ENCODE results near the gene CCDC183. TPM values are rescaled to one million over a fixed set of nuclear protein-coding genes. Genes with fewer than 3 reads are reported as not detected.
A peak's percentile ranks its signal among the peaks of the same experiment; 100 is the strongest.
"Not testable (repeated sequence)": the region's sequence is repeated elsewhere in the genome, so short reads cannot be mapped to it uniquely, and the experiment has no call there.

Gene CCDC183
- total and polyA plus RNA-seq, 4 experiments from 2014 or later: 0.64 to 2.5 (median 1.6) TPM

DNA sequence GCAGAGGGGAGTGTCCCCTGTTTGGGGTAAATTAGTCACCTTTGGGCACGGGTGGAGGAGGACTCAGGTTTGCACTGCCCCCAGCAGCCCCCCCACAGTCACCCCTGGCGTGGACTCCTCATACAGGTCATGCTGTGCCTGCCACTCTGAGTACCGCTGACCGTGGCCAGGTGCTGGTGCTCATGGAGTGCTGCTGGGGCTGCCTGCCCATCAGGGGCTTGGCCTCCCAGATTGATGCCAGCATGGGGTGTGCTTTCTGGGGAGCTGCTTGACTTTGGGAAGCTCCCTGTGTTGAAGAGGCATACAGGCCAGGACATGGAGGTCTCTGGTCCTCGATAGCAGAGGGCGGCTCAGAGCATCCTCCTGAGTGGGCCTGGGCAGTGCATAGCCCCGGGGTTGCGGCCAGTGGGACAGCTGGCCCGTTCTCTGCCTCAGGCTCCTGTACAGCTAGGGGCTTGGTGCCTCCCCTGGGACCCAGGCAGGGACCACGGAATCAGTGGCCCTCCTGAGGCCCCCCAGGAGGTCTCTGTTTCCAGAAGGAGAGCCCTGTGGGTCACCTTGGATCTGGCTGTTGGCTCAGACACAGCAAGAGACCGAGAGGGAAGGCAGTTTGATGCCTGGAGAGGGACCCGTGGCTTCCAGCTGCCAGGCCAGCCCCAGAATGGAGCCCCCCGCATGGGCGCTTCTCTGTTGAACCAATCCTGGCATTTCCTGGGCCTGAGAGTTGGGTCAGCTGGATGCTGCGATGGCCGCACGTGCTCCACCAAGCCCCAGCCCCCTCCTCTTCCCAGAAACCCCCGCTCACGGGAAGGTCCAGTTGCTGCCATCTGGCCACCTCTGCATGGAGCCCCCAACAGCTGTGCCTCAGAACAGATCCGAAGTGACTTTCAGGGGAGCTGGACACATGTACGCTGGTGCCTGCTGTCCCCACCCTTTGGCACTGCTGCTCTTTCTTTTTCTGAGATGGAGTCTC, 40.1 kb downstream of the CCDC183 start:
- Mint-ChIP-seq H3K36me3 (peaks cover 5 to 18% of the 10 kb centered on the region in 2 donors), H3K27me3 (no peaks in the 10 kb centered on the region), H3K9me3 (no peaks in the 10 kb centered on the region), H3K4me1 (peaks cover 0 to 4% (median 0%) of the 10 kb centered on the region in 4 donors), H3K4me3 (no peak overlapping the region), H3K27ac (no peak overlapping the region)
- Histone ChIP-seq H3K9me3 (ENCODE audit: control insufficient read depth in 1 of 2, low read length in 2 of 2) (no peaks in the 10 kb centered on the region), H3K27ac (ENCODE audit: low read depth, low read length) (no peak overlapping the region), H3K36me3 (ENCODE audit: insufficient read depth, low read length) (peaks cover 3% of the 10 kb centered on the region), H3K4me3 (ENCODE audit: low read length in 2 of 2) (no peak overlapping the region), H3K27me3 (ENCODE audit: insufficient read depth, low read length) (no peaks in the 10 kb centered on the region), H3K4me1 (ENCODE audit: insufficient read depth, low read length) (no peaks in the 10 kb centered on the region)
- DNase-seq: peak in 1 of 5 donors; percentile 18
- ChIA-PET POLR2A (ENCODE audit: partially characterized antibody) (interaction anchor here (0.5 to 1.2 kb wide), 3 partner anchors 36 to 406 kb away, joined by 3 to 4 read pairs (median 3); no protein-coding TSS in a partner anchor), CTCF (ENCODE audit: partially characterized antibody) (no interaction called here)
- intact Hi-C loops (cut with micrococcal nuclease): no loop called here

GRCh38 chr9:136837146-136837855, 41.2 kb downstream of the CCDC183 start:
- Histone ChIP-seq H3K9me3 (ENCODE audit: control insufficient read depth in 1 of 2, low read length in 2 of 2) (no peaks in the 10 kb centered on the region), H3K27ac (ENCODE audit: low read depth, low read length) (no peak overlapping the region), H3K27me3 (ENCODE audit: insufficient read depth, low read length) (no peaks in the 10 kb centered on the region), H3K36me3 (ENCODE audit: insufficient read depth, low read length) (no peaks in the 10 kb centered on the region), H3K4me3 (ENCODE audit: low read length in 2 of 2) (no peak overlapping the region), H3K4me1 (ENCODE audit: insufficient read depth, low read length) (peaks cover 6% of the 10 kb centered on the region)
- DNase-seq: peak in 1 of 5 donors; percentile 18
- intact Hi-C loops (cut with micrococcal nuclease): no loop called here
- H3K27me3 Mint-ChIP-seq: peaks cover 0 to under 1% of the 10 kb centered on the region in 2 donors
- peaks cover 2 to 8% (median 5%) of the 10 kb centered on the region in 4 donors for H3K4me1 Mint-ChIP-seq
- no peaks in the 10 kb centered on the region for H3K9me3 Mint-ChIP-seq
- H3K27ac Mint-ChIP-seq: no peak overlapping the region
- peaks cover 2 to 17% of the 10 kb centered on the region in 2 donors for H3K36me3 Mint-ChIP-seq
- no peak overlapping the region for H3K4me3 Mint-ChIP-seq
- CTCF ChIA-PET (ENCODE audit: partially characterized antibody): no interaction called here
- POLR2A ChIA-PET (ENCODE audit: partially characterized antibody): no interaction called here

DNA sequence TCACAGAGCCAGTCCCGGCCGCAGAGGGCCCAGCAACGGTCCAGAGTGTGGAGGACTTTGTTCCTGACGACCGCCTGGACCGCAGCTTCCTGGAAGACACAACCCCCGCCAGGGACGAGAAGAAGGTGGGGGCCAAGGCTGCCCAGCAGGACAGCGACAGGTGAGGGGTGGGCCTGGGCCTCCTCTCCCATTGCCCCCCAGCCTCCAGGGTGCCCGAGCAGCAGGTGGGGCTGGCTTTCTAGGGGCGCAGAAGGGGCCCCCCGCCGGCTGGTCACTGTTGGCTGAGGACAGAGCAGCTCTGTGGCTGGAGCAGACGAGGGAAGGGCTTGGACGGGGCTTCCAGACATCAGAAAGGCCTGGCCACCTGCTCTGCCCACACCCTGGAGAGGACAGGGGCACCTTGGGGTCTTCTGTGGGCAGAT, 41.7 kb downstream of the CCDC183 start:
- H3K27me3 Mint-ChIP-seq; H3K9me3 ChIP-seq (ENCODE audit: control insufficient read depth in 1 of 2, low read length in 2 of 2); H3K4me1 ChIP-seq (ENCODE audit: insufficient read depth, low read length); H3K4me3 Mint-ChIP-seq; POLR2A ChIA-PET (ENCODE audit: partially characterized antibody); DNase-seq; CTCF ChIA-PET (ENCODE audit: partially characterized antibody); H3K27ac Mint-ChIP-seq; H3K4me3 ChIP-seq (ENCODE audit: low read length in 2 of 2); intact Hi-C loops (cut with micrococcal nuclease); H3K36me3 ChIP-seq (ENCODE audit: insufficient read depth, low read length); H3K27ac ChIP-seq (ENCODE audit: low read depth, low read length); H3K9me3 Mint-ChIP-seq; H3K27me3 ChIP-seq (ENCODE audit: insufficient read depth, low read length): not testable (repeated sequence)
- H3K36me3 Mint-ChIP-seq: peaks cover 0 to 16% of the 10 kb centered on the region in 2 donors
- peaks cover 2 to 11% (median 6%) of the 10 kb centered on the region in 4 donors for H3K4me1 Mint-ChIP-seq

DNA sequence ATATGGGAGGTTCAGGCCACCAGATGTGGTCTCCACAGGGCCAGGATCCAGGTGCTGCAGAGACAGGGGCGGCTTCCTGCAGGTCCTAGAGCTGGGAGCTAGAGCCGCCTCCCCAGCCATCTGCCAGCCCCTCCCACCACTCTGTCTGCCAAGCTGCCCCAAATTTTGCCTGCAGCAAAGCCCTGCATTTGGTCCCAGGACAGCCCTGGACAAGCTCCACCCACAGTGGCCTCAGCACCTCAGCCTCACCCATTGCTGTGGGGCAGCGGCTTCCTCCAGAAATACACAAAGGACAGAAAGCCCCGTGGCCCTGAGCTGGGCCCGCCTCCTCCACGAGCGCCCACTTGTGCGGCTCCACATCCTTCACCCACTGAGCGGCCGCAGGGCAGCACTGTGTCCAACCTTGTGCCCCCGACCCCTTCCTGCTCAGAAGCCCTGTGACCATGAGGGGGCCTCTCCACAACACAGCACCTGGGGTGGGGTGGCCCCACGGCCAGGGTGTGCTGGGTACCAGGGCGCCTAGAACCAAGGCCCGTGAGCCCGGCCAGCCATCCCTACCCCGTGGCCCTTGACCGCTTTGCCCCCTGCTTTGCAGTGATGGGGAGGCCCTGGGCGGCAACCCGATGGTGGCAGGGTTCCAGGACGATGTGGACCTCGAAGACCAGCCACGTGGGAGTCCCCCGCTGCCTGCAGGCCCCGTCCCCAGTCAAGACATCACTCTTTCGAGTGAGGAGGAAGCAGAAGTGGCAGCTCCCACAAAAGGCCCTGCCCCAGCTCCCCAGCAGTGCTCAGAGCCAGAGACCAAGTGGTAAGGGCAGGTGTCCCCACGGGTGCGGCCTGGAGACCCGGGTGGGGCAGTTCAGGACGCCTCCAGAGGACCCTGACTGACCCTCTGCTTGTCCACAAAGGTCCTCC, 42.4 kb downstream of the CCDC183 start:
- Histone ChIP-seq H3K27me3 (ENCODE audit: insufficient read depth, low read length) (no peaks in the 10 kb centered on the region), H3K4me1 (ENCODE audit: insufficient read depth, low read length) (peaks cover 12% of the 10 kb centered on the region), H3K27ac (ENCODE audit: low read depth, low read length) (no peak overlapping the region), H3K4me3 (ENCODE audit: low read length in 2 of 2) (no peak overlapping the region), H3K36me3 (ENCODE audit: insufficient read depth, low read length) (no peaks in the 10 kb centered on the region), H3K9me3 (ENCODE audit: control insufficient read depth in 1 of 2, low read length in 2 of 2) (no peaks in the 10 kb centered on the region)
- no peak overlapping the region for H3K4me3 Mint-ChIP-seq
- POLR2A ChIA-PET (ENCODE audit: partially characterized antibody): no interaction called here
- intact Hi-C loops (cut with micrococcal nuclease): no loop called here
- no peaks in the 10 kb centered on the region for H3K9me3 Mint-ChIP-seq
- peak overlapping the region in 1 of 7 donors; percentile 65 for H3K27ac Mint-ChIP-seq
- peaks cover 4 to 15% (median 8%) of the 10 kb centered on the region in 4 donors for H3K4me1 Mint-ChIP-seq
- H3K27me3 Mint-ChIP-seq: peaks cover 1 to 3% of the 10 kb centered on the region in 2 donors
- peaks cover 0 to 16% of the 10 kb centered on the region in 2 donors for H3K36me3 Mint-ChIP-seq
- CTCF ChIA-PET (ENCODE audit: partially characterized antibody): interaction anchor here (1.4 kb wide), 1 partner anchor 18 kb away, joined by 3 read pairs; no protein-coding TSS in a partner anchor
- DNase-seq: peak in 1 of 5 donors; percentile 28

GRCh38 chr9:136839229-136840139, 43.3 kb downstream of the CCDC183 start:
- no peaks in the 10 kb centered on the region for H3K9me3 ChIP-seq (ENCODE audit: control insufficient read depth in 1 of 2, low read length in 2 of 2)
- Mint-ChIP-seq H3K27me3 (peaks cover 3% of the 10 kb centered on the region in 2 donors), H3K9me3 (no peaks in the 10 kb centered on the region), H3K4me1 (peaks cover 5 to 18% (median 10%) of the 10 kb centered on the region in 4 donors), H3K27ac (peak overlapping the region in 2 of 7 donors; percentile 31 to 81), H3K4me3 (peak overlapping the region in 1 of 8 donors; percentile 74), H3K36me3 (peaks cover 0 to 10% of the 10 kb centered on the region in 2 donors)
- DNase-seq: peak in 1 of 5 donors; percentile 22
- H3K4me1 ChIP-seq (ENCODE audit: insufficient read depth, low read length): peaks cover 13% of the 10 kb centered on the region
- POLR2A ChIA-PET (ENCODE audit: partially characterized antibody): no interaction called here
- H3K27me3 ChIP-seq (ENCODE audit: insufficient read depth, low read length): no peaks in the 10 kb centered on the region
- CTCF ChIA-PET (ENCODE audit: partially characterized antibody): interaction anchor here (1.4 kb wide), 1 partner anchor 17 kb away, joined by 3 read pairs; no protein-coding TSS in a partner anchor
- H3K36me3 ChIP-seq (ENCODE audit: insufficient read depth, low read length): no peaks in the 10 kb centered on the region
- intact Hi-C loops (cut with micrococcal nuclease): loop anchor here (5.0 kb wide), 1 partner anchor 32 kb away; the partner anchor contains the start of gene RABL6
- H3K27ac ChIP-seq (ENCODE audit: low read depth, low read length): no peak overlapping the region
- no peak overlapping the region for H3K4me3 ChIP-seq (ENCODE audit: low read length in 2 of 2)
